WERI-Rb-1 (cell line): Measurements from ENCODE around the gene AOPEP.

Experiments
- DNase-seq: peaks from one replicate; pipeline ENCODE4 v3.0.0-alpha.2; 2020
- H3K27ac ChIP-seq: fragments of 250-450 bp; sonication (Bioruptor Pico); 2 replicates; pipeline ENCODE4 v1.5.1; 2020; ENCODE audit warnings: mild to moderate bottlenecking, moderate library complexity
- H3K27me3 ChIP-seq: fragments of 250-450 bp; sonication (Bioruptor Pico); 2 replicates; pipeline ENCODE4 v1.5.1; 2021; ENCODE audit warnings: mild to moderate bottlenecking, low read depth, moderate library complexity; ENCODE audit not compliant: insufficient read depth, severe bottlenecking
- H3K36me3 ChIP-seq: fragments of 250-450 bp; sonication (Bioruptor Pico); 2 replicates; pipeline ENCODE4 v1.5.1; 2020; ENCODE audit warnings: mild to moderate bottlenecking, moderate library complexity
- H3K4me3 ChIP-seq: 2 replicates; pipeline ENCODE4 v1.5.1; 2011; ENCODE audit warnings: low read depth, mild to moderate bottlenecking, control low read depth, low read length
- H3K9me3 ChIP-seq: fragments of 250-450 bp; sonication (Bioruptor Pico); 2 replicates; pipeline ENCODE4 v1.5.1; 2021; ENCODE audit warnings: mild to moderate bottlenecking, moderate library complexity; ENCODE audit not compliant: severe bottlenecking
- CTCF ChIP-seq: IDR thresholded peaks from 2 replicates; pipeline ENCODE4 v1.5.1; 2011; ENCODE audit warnings: low read depth, mild to moderate bottlenecking, control low read depth, inconsistent platforms, low read length

The AOPEP gene

DNA sequence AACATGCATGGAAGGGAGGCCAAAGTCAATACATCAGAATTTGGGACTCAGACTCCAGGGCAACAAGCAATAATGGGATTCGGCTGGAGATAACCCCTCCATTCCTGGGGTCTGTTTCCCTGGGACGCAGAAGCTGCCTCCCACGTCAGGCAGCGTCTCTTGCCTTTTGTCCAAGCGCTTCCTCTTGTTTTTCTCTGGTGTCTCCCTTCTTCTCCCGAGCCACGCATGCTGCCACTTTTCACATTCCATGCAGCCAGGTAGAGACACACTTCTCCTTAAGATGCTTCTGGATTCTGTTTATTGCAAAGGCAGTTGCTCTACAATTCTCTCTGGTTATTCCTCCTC is 267.3 kb downstream of the AOPEP start:
- Histone ChIP-seq H3K36me3 (no peaks in the 10 kb centered on the region), H3K27me3 (no peaks in the 10 kb centered on the region), H3K4me3 (no peak overlapping the region), H3K9me3 (no peaks in the 10 kb centered on the region), H3K27ac (no peak overlapping the region)
- DNase-seq = no peak
- TF ChIP-seq CTCF = no peak

DNA sequence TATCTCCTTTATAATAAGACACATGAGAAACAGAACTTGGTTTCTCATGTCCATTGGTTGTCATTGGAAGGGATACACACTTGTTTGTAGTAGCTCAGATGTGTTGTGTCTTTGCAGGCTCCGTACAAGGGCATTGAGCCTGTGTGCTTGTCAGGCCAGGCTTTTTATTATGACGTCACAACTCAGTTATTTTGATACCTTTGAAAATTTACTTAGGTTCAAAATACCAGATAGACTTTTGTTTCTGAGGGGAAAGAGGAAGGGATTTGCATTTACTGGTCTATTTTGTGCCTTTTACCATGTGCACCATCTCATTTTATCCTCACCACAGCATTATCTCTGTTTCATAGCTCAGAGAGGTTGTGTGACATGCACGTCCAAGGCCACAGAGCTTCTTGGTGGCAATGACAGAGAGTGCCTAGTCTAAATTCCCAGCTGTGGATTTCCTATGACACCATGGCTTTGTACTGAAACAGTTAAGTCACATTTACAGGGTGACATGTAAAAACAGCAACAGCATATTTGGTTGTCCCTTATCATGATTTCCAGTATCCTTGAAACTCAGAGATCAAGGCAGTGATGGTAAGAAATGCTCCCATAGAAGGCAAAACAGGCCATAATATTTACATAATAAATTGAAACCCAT is 268.7 kb downstream of the AOPEP start:
- no peak overlapping the region for H3K27ac ChIP-seq
- TF ChIP-seq CTCF = no peak
- no peaks in the 10 kb centered on the region for H3K9me3 ChIP-seq
- H3K27me3 ChIP-seq = no peaks in the 10 kb centered on the region
- no peak overlapping the region for H3K4me3 ChIP-seq
- no peaks in the 10 kb centered on the region for H3K36me3 ChIP-seq
- DNase-seq = no peak

DNA sequence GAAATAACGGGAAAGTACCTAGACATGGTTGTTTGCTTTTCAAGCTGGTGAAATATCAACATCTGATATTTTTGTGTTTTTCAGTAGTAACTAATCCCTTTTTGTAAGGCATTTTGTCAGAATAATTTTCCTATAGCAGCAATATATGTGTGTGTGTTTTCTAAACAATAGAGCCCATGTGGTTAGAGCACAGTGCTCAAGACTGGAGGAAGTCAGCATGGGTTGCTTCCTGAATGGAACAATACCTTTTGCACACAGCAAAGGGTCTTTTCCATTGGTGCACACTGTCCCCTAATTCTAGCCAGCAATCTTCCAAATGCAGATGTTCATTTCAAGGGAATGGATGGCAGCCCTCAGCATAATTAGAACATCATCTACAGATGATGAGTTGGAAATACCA is 270.1 kb downstream of the AOPEP start:
- Histone ChIP-seq H3K27me3 (no peaks in the 10 kb centered on the region), H3K27ac (no peak overlapping the region)
- no peak for TF ChIP-seq CTCF

GRCh38 chr9:94997727-94998126 is 271.2 kb downstream of the AOPEP start:
- no peaks in the 10 kb centered on the region for H3K27me3 ChIP-seq

More for the DNA sequence above, 270.1 kb downstream of the AOPEP start:
- no peaks in the 10 kb centered on the region for H3K36me3 ChIP-seq
- no peak for DNase-seq
- H3K4me3 ChIP-seq = no peak overlapping the region
- no peaks in the 10 kb centered on the region for H3K9me3 ChIP-seq

GRCh38 chr9:94999832-95000231 is 273.3 kb downstream of the AOPEP start:
- Histone ChIP-seq H3K9me3 (no peaks in the 10 kb centered on the region), H3K36me3 (no peaks in the 10 kb centered on the region), H3K27ac (no peak overlapping the region), H3K27me3 (no peaks in the 10 kb centered on the region), H3K4me3 (no peak overlapping the region)
- TF ChIP-seq CTCF = no peak
- no peak for DNase-seq

More at GRCh38 chr9:94997727-94998126, 271.2 kb downstream of the AOPEP start:
- Histone ChIP-seq H3K36me3 (no peaks in the 10 kb centered on the region), H3K27ac (no peak overlapping the region), H3K9me3 (no peaks in the 10 kb centered on the region), H3K4me3 (no peak overlapping the region)
- DNase-seq = no peak
- TF ChIP-seq CTCF = no peak

GRCh38 chr9:95000821-95001220 is 274.3 kb downstream of the AOPEP start:
- no peak overlapping the region for H3K27ac ChIP-seq
- no peak for DNase-seq

More at GRCh38 chr9:95000821-95001220, 274.3 kb downstream of the AOPEP start:
- Histone ChIP-seq H3K27me3 (no peaks in the 10 kb centered on the region), H3K9me3 (no peaks in the 10 kb centered on the region), H3K4me3 (no peak overlapping the region), H3K36me3 (peaks cover 6% of the 10 kb centered on the region)
- no peak for TF ChIP-seq CTCF
